Fibroblast of gingiva (primary cell): ENCODE data around the gene ACADSB.

Experiments used
- DNase-seq: peaks from one replicate; pipeline ENCODE4 v3.0.0-alpha.2; 2011; ENCODE audit warnings: low read depth

Gene ACADSB

GRCh38 chr10:123042708-123043408, 34.1 kb downstream of the ACADSB start:
- no peak for DNase-seq

DNA sequence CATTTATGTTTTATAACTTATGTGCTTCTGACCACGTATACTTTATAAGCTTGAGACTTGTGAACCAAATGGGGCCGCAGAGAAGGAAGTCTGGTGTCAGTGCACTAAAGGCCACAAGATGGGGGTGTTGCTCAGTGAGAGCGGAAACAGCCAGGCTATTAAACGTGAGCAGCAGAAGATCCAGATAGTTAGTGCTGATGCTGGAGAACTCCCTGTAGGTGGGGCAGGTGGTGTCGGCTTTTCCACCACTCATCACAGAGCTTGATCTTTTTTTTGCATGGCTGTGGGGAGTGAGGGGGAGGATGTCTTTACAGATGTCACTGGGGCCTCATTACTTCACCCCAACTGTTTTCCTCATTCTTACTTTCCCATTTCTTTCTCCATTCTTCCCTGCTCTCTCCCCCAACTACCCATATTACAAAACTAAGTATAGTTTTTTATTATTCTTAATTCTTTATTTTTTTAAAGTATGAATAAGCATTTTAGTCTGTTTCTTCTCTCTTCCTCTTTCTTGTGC, 34.7 kb downstream of the ACADSB start:
- DNase-seq: peak; percentile 45

- no peak for DNase-seq
Observed at GRCh38 chr10:123044391-123044790, 35.6 kb downstream of the ACADSB start.

DNA sequence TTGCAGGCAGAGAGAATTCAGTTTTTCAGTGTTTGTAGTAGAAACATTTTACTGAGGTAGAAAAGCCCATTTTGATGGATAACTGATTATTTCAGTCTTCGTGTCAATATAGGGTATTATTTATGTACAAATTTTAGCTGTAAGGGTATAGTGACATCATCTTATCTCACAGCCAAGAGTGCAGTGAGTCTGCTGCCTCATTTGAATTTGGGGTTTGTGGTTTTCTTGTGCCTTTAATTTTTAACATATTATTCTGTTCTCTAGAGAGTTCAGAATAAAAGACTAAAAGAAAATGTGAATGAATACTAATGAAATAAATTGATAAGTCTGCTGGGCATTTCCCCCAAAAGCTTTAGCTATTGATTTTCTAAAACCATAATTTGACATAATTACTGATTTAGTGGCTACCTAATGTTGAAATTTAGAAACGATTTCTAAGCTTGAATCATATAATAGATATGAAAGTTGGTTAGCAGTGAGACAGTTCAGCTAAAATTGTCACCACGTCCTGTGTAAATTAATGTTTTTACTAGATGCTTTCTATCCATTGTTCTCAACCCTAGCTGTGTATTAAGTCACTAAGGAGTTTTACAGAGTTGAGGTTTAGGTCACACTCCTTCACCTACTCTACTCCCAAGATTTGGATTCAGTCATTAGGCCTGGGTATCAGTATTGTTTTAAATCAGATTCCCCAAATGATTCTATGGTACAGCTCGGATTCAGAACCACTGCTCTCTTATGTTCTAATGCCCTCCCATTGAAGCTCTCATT, 37.3 kb downstream of the ACADSB start:
- DNase-seq: no peak

DNA sequence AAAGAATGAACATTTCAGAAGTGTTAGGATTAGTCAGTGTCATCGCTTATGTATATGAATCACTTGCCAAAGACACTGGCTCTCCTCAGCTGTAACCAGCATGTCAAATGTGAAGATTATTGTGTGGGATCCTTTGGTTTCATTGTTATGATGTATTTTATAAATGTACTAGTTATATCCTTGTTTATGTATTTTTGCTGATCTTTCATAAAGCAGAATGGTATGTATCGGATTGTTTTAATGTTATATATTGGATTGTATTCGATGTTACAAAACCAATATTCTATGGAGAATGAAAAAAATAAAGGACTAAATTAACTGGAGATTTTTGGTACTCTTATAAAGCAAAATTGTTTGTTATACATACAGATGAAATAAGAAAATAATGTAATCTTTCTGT, 49.2 kb downstream of the ACADSB start:
- no peak for DNase-seq

DNA sequence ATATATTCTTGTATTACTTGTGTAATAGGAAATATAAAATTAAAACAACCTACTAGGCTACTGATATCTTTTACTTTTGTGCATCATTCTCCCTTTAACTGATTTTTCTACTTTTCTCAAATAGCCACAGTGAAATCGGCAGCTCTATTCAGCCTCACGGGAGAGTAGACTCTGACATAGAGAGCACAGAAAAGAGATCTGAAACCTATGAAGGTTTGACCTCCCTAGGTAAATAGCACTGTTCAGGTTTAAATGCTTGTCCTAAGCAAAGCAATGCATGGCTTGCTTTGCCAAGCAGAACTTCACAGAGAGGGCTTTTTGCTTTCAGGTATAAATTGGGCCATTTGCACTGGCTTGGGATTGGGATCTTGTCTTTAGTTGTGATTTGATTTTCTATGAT, 53.1 kb downstream of the ACADSB start:
- DNase-seq: no peak

- DNase-seq: no peak
Observed at GRCh38 chr10:123062726-123063125, 53.9 kb downstream of the ACADSB start.

GRCh38 chr10:123068087-123068853, 59.5 kb downstream of the ACADSB start:
- no peak for DNase-seq

DNA sequence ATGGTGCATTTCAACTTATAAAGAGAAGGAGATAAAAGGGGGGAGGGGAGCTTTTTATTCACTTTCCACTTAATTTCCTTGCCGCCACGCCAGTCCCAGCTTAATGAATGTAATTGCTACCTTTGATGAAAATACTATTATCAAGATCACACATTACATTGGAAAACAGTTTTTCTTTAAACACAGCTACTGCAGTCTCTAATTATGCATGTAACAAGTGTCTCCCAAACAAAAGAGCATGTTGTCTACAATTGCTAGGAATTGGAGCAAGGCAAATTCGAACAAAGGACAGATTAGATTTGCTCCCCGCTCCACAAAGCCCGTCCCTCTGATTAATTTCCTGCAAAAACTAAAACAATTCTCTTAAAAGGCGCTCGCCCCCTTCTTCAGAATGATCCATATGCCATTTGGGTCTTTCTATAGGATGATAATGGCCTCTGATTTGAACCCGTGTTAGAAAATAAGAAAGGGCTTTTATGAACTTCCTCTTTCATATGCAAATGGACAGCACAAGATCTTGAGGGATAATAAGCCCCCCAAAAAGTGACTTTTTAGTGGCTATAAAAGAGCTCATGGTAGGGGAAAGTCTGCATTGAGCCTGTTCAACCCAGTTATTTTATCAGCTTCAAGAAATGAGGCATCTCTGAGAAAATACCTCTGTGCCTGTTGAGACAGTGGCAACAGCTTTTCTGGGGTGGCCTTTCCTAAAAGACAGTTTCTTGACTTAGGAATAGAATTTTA, 60.6 kb downstream of the ACADSB start:
- no peak for DNase-seq

GRCh38 chr10:123073187-123073586, 64.4 kb downstream of the ACADSB start:
- no peak for DNase-seq

GRCh38 chr10:123074215-123074614, 65.4 kb downstream of the ACADSB start:
- DNase-seq: no peak

GRCh38 chr10:123081896-123082295, 73.1 kb downstream of the ACADSB start:
- no peak for DNase-seq

- DNase-seq: no peak
Observed at GRCh38 chr10:123083811-123084210, 75.0 kb downstream of the ACADSB start.

DNA sequence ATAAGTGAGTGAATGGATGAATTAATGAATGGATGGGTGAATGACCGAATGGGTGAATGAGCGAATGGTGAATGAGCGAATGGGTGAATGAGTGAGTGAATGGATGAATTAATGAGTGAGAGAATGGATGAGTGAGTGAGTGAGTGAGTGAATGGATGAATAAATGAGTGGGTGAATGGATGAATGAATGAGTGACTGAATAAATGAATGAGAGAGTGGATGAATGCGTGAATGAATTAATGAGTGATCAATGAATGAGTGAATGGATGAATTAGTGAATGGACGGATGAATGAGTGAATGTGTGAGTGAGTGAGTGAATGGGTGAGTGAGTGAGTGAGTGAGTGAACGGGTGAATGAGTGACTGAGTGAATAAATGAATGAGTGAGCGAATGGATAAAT, 77.5 kb downstream of the ACADSB start:
- no peak for DNase-seq

- DNase-seq: no peak
Observed at GRCh38 chr10:123087348-123087747, 78.5 kb downstream of the ACADSB start.

DNA sequence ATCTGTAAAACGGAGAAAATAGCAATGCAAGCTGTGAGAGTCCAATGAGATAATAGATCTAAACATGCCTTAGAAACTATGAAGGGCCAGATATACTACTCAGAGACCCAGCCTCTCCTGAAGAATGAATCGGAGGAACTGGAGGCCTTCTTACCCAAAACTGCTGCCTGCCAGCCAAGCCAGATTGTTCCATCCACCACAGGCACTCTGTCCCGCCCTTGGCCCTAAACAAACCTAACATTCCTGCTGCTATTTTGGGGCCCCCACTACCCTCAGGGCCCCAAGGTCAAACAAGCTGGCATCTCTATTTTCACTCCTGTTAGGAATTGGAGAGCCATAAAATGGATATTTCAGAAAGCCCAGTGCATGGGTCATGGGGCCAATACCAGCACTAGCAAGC, 79.0 kb downstream of the ACADSB start:
- no peak for DNase-seq

GRCh38 chr10:123092635-123093414, 84.0 kb downstream of the ACADSB start:
- no peak for DNase-seq

DNA sequence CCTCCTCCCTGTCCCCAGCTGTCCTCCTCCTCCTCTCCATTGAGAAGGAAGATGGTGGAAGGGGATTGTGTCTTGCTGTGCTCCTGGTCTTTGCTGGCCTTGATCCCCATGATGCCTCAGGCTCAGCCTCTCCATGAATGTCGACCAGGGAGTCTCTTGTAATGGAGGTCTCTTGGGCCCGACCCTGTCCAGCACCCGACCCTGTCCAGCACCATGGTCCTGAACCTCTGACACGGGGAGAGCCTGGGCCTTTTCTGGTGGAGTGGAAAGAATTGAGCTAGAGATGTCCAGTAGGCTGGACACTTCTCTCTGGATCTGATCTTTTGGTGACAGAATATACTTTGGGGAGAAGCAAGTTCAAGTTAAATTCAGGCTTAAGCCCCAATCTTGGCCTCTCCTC, 84.7 kb downstream of the ACADSB start:
- DNase-seq: no peak

DNA sequence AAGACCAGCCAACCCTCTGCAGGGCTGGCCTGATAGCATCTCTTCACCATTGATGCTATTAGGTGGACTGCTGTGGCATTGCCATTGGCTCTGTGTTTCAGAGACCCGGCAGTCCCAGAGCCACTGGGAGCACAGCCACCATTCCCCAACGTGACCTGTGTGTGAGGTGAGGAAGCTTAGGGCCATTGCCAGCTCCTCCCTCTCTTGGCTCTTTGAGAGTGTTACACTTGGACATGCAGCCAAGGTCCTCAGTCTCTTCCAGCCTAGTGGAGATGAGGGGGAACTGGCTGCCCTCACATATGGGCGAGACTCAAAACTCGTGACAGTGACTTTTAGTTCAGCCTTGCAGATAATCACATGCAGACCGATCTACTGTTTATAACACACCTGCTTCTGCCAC, 87.6 kb downstream of the ACADSB start:
- DNase-seq: no peak

- DNase-seq: no peak
Observed at GRCh38 chr10:123097039-123097438, 88.2 kb downstream of the ACADSB start.
